RWPE2 (cell line): ENCODE data around the gene FTSJ1.
A peak's percentile ranks its signal among the peaks of the same experiment; 100 is the strongest.

ENCODE experiments used
- ATAC-seq: fragments of 200-7000 bp; cut with Tn5 transposase; 3 replicates; pipeline ENCODE4 v1.9.1; 2021; ENCODE audit warnings: low read depth
- DNase-seq: peaks from one replicate; pipeline ENCODE4 v3.0.0-alpha.2; 2020; ENCODE audit warnings: low spot score
- H3K27ac ChIP-seq: fragments of 450-650 bp; 2 replicates; pipeline ENCODE4 v1.5.1; 2017; ENCODE audit warnings: mild to moderate bottlenecking; ENCODE audit not compliant: poor library complexity, severe bottlenecking
- H3K27me3 ChIP-seq: fragments of 250-450 bp; sonication (Bioruptor Pico); 2 replicates; pipeline ENCODE4 v1.5.1; 2021; ENCODE audit warnings: mild to moderate bottlenecking, moderate library complexity; ENCODE audit not compliant: insufficient read depth, poor library complexity, severe bottlenecking
- H3K36me3 ChIP-seq: fragments of 250-450 bp; sonication (Bioruptor Pico); 2 replicates; pipeline ENCODE4 v1.5.1; 2020; ENCODE audit warnings: low read depth, mild to moderate bottlenecking, moderate library complexity
- H3K4me1 ChIP-seq: fragments of 250-450 bp; sonication (Bioruptor Pico); 2 replicates; pipeline ENCODE4 v1.5.1; 2021; ENCODE audit warnings: mild to moderate bottlenecking, moderate library complexity; ENCODE audit not compliant: insufficient read depth, poor library complexity, severe bottlenecking
- H3K4me3 ChIP-seq: fragments of 250-450 bp; sonication (Bioruptor Pico); 2 replicates; pipeline ENCODE4 v1.5.1; 2021; ENCODE audit warnings: mild to moderate bottlenecking, moderate library complexity; ENCODE audit not compliant: severe bottlenecking
- H3K9me3 ChIP-seq: fragments of 250-450 bp; sonication (Bioruptor Pico); 2 replicates; pipeline ENCODE4 v1.5.1; 2021; ENCODE audit warnings: mild to moderate bottlenecking, moderate library complexity; ENCODE audit not compliant: severe bottlenecking
- CTCF ChIP-seq: fragments of 450-650 bp; IDR thresholded peaks from one replicate; pipeline ENCODE4 v1.5.1; 2017; ENCODE audit warnings: mild to moderate bottlenecking, moderate library complexity; ENCODE audit not compliant: poor library complexity, severe bottlenecking

FTSJ1 gene

GRCh38 chrX:48489296-48489695 lies 13.3 kb downstream of the FTSJ1 start:
- DNase-seq (no peak), ATAC-seq (no peak)
- H3K27me3 ChIP-seq: no peaks in the 10 kb centered on the region
- H3K36me3 ChIP-seq: peaks cover 24% of the 10 kb centered on the region
- no peak overlapping the region for H3K4me3 ChIP-seq
- no peak for TF ChIP-seq CTCF
- no peaks in the 10 kb centered on the region for H3K9me3 ChIP-seq
- peaks cover 47% of the 10 kb centered on the region for H3K4me1 ChIP-seq
- peak overlapping the region; percentile 97 for H3K27ac ChIP-seq

GRCh38 chrX:48489892-48490291 lies 13.9 kb downstream of the FTSJ1 start:
- Histone ChIP-seq H3K4me1 (peaks cover 47% of the 10 kb centered on the region), H3K27me3 (no peaks in the 10 kb centered on the region), H3K4me3 (no peak overlapping the region), H3K9me3 (no peaks in the 10 kb centered on the region), H3K36me3 (peaks cover 20% of the 10 kb centered on the region), H3K27ac (peak overlapping the region; percentile 97)
- TF ChIP-seq CTCF: no peak
- ATAC-seq (no peak), DNase-seq (no peak)

- H3K9me3 ChIP-seq: no peaks in the 10 kb centered on the region
- peaks cover 47% of the 10 kb centered on the region for H3K4me1 ChIP-seq
- ATAC-seq: peak; percentile 32
These were observed 14.7 kb downstream of the FTSJ1 start for GRCh38 chrX:48490661-48491060.

GRCh38 chrX:48491809-48492208 lies 15.8 kb downstream of the FTSJ1 start:
- TF ChIP-seq CTCF: no peak
- no peaks in the 10 kb centered on the region for H3K27me3 ChIP-seq
- no peak for DNase-seq
- peaks cover 41% of the 10 kb centered on the region for H3K4me1 ChIP-seq
- ATAC-seq: no peak
- no peak overlapping the region for H3K4me3 ChIP-seq
- H3K36me3 ChIP-seq: peaks cover under 1% of the 10 kb centered on the region; the same call in 1 of the 2 replicates
- peak overlapping the region; percentile 97 for H3K27ac ChIP-seq
- H3K9me3 ChIP-seq: no peaks in the 10 kb centered on the region

More at GRCh38 chrX:48490661-48491060, 14.7 kb downstream of the FTSJ1 start:
- Histone ChIP-seq H3K27ac (peak overlapping the region; percentile 97), H3K36me3 (peaks cover 12% of the 10 kb centered on the region), H3K4me3 (no peak overlapping the region), H3K27me3 (no peaks in the 10 kb centered on the region)
- no peak for DNase-seq
- no peak for TF ChIP-seq CTCF

- no peak for TF ChIP-seq CTCF
These were observed 16.4 kb downstream of the FTSJ1 start for GRCh38 chrX:48492293-48492910.

More at GRCh38 chrX:48492293-48492910, 16.4 kb downstream of the FTSJ1 start:
- ATAC-seq (peak; percentile 35), DNase-seq (no peak)
- Histone ChIP-seq H3K4me1 (peaks cover 38% of the 10 kb centered on the region), H3K27me3 (no peaks in the 10 kb centered on the region), H3K27ac (peak overlapping the region; percentile 97), H3K4me3 (no peak overlapping the region), H3K9me3 (no peaks in the 10 kb centered on the region), H3K36me3 (no peaks in the 10 kb centered on the region)
